Measurements from ENCODE around the gene NSF. TPM values are rescaled to one million over a fixed set of nuclear protein-coding genes. Genes with fewer than 3 reads are reported as not detected.

NSF gene
- total RNA-seq, 3 donors from 2014 or later = 68.5 to 95.4 (median 69.3) TPM

DNA sequence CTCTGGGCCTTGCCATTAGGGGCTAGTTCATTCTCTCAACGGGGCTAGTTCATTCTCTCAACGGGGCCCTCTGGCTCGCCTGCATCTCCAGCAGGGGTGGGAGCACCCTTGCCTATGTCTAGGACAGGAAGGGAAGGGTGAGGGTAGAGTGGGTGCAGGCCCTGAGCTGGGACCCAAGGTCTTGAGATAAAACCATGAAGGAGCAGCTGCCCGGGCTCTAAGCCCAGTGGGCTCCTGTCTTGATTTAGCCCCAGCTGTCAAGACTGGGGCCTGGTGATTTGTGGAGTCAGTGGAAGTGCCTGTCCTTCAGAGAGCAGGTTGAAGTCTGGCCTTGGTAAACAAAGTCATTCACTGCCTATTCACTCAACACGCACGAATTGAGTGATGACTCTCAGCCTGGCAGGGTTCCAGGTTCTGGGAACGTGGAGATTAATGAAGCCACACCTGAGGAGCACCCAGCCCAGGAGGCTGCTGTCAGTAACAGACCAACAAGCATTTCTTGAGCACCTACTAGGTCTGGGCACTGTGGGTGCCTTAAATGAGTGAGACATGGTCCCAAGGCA, 192.6 kb downstream of the NSF start:
- TF ChIP-seq, protein P1, sequence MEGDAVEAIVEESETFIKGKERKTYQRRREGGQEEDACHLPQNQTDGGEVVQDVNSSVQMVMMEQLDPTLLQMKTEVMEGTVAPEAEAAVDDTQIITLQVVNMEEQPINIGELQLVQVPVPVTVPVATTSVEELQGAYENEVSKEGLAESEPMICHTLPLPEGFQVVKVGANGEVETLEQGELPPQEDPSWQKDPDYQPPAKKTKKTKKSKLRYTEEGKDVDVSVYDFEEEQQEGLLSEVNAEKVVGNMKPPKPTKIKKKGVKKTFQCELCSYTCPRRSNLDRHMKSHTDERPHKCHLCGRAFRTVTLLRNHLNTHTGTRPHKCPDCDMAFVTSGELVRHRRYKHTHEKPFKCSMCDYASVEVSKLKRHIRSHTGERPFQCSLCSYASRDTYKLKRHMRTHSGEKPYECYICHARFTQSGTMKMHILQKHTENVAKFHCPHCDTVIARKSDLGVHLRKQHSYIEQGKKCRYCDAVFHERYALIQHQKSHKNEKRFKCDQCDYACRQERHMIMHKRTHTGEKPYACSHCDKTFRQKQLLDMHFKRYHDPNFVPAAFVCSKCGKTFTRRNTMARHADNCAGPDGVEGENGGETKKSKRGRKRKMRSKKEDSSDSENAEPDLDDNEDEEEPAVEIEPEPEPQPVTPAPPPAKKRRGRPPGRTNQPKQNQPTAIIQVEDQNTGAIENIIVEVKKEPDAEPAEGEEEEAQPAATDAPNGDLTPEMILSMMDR (IDR thresholded peaks at IDR 0.05) = no peak
- H3K4me3 ChIP-seq = no peak overlapping the region
- no peaks in the 10 kb centered on the region for H3K36me3 ChIP-seq (ENCODE audit: low read depth)
- intact Hi-C loops (cut with DNase I, micrococcal nuclease) = no loop called here
- peak in 2 of 3 donors; percentile 64 to 67 for DNase-seq
- ATAC-seq = peak; percentile 65
- peaks cover 4% of the 10 kb centered on the region for H3K4me1 ChIP-seq (ENCODE audit: low read depth)
- no peaks in the 10 kb centered on the region for H3K9me3 ChIP-seq

- Histone ChIP-seq H3K36me3 (ENCODE audit: low read depth) (no peaks in the 10 kb centered on the region), H3K4me3 (no peak overlapping the region), H3K4me1 (ENCODE audit: low read depth) (peaks cover 4% of the 10 kb centered on the region), H3K9me3 (no peaks in the 10 kb centered on the region)
- DNase-seq = no peak
- intact Hi-C loops (cut with DNase I, micrococcal nuclease) = no loop called here
- TF ChIP-seq, protein P1 (IDR thresholded peaks at IDR 0.05) = no peak
- no peak for ATAC-seq
Observed at GRCh38 chr17:46785696-46786095, 195.2 kb downstream of the NSF start.

DNA sequence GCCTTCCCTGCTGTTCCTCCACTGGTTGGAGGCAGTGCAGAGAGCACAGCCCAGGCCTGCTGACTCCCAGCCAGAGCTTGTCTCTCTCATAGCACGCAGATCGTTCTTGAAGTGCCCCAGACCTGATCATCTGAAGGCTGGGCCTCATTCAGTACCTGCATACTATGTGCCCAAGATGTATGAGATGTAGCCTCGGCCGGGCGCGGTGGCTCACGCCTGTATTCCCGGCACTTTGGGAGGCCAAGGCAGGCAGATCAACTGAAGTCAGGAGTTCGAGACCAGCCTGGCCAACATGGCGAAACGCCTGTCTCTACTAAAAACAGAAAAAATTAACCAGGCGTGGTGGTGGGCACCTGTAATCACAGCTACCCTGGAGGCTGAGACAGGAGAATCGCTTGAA, 197.0 kb downstream of the NSF start:
- no peak overlapping the region for H3K4me3 ChIP-seq
- TF ChIP-seq, protein P1 (IDR thresholded peaks at IDR 0.05) = no peak
- H3K4me1 ChIP-seq (ENCODE audit: low read depth) = peaks cover 4% of the 10 kb centered on the region
- no peaks in the 10 kb centered on the region for H3K36me3 ChIP-seq (ENCODE audit: low read depth)
- ATAC-seq (no peak), DNase-seq (no peak)
- no peaks in the 10 kb centered on the region for H3K9me3 ChIP-seq
- intact Hi-C loops (cut with DNase I, micrococcal nuclease) = no loop called here

GRCh38 chr17:46788300-46788699, 197.8 kb downstream of the NSF start:
- H3K36me3 ChIP-seq (ENCODE audit: low read depth) = no peaks in the 10 kb centered on the region
- TF ChIP-seq, protein P1 (IDR thresholded peaks at IDR 0.05) = no peak
- ATAC-seq (no peak), DNase-seq (no peak)
- H3K4me1 ChIP-seq (ENCODE audit: low read depth) = peaks cover 3% of the 10 kb centered on the region
- no peak overlapping the region for H3K4me3 ChIP-seq
- no peaks in the 10 kb centered on the region for H3K9me3 ChIP-seq
- intact Hi-C loops (cut with DNase I, micrococcal nuclease) = no loop called here

DNA sequence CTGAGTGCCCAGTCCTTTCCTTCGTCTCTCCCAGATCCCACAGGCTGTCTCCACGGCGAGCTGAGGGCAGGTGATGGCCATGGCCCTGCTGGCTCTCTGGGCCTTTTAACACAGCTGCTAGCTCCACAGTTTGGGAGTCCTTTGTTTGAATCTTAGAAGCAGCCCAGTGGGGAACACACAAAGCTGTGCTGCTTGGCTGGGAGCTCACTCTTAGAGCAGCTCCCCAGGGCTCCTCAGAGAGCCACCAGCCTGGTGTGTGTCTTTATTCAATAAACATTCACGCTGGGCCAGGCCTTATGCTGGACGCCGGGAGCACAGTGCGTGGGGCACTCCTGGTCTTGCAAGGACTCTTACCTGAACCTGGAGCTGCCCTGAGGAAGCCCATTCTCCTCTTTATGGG, 198.3 kb downstream of the NSF start:
- no peaks in the 10 kb centered on the region for H3K9me3 ChIP-seq
- no peaks in the 10 kb centered on the region for H3K4me1 ChIP-seq (ENCODE audit: low read depth)
- H3K36me3 ChIP-seq (ENCODE audit: low read depth) = no peaks in the 10 kb centered on the region
- no peak overlapping the region for H3K4me3 ChIP-seq
- DNase-seq (no peak), ATAC-seq (no peak)
- intact Hi-C loops (cut with DNase I, micrococcal nuclease) = no loop called here
- TF ChIP-seq, protein P1 (IDR thresholded peaks at IDR 0.05) = no peak

- TF ChIP-seq, protein P1 (IDR thresholded peaks at IDR 0.05) = no peak
- no peak overlapping the region for H3K4me3 ChIP-seq
- H3K36me3 ChIP-seq (ENCODE audit: low read depth) = no peaks in the 10 kb centered on the region
- intact Hi-C loops (cut with DNase I, micrococcal nuclease) = no loop called here
- ATAC-seq (no peak), DNase-seq (no peak)
- no peaks in the 10 kb centered on the region for H3K4me1 ChIP-seq (ENCODE audit: low read depth)
- no peaks in the 10 kb centered on the region for H3K9me3 ChIP-seq
Observed at GRCh38 chr17:46789610-46790009, 199.1 kb downstream of the NSF start.
